Vagina (tissue), 2 donors: ENCODE results near the gene MBOAT2. TPM values are rescaled to one million over a fixed set of nuclear protein-coding genes. Genes with fewer than 3 reads are reported as not detected.

Source experiments
- DNase-seq, 2 donors: peaks; one replicate each; pipeline ENCODE4 v3.0.0-alpha.2; 2017; ENCODE audit errors: extremely low spot score in 2 of 2
- H3K27ac ChIP-seq: fragments of 200-600 bp; sonication (generic); one replicate; pipeline ENCODE4 v1.5.1; 2019
- H3K27me3 ChIP-seq: fragments of 200-600 bp; sonication (generic); one replicate; pipeline ENCODE4 v1.5.1; 2019
- H3K36me3 ChIP-seq, 2 donors: fragments of 200-600 bp; sonication (generic); one replicate each; pipeline ENCODE4 v1.5.1; 2017 to 2019
- H3K4me1 ChIP-seq: fragments of 200-600 bp; sonication (generic); one replicate; pipeline ENCODE4 v1.5.1; 2019
- H3K4me3 ChIP-seq, 2 donors: fragments of 200-600 bp; sonication (generic); 1 replicate in 1 of 2; 2 replicates in 1 of 2; pipeline ENCODE4 v1.5.1; 2016 to 2019
- H3K9me3 ChIP-seq: fragments of 200-600 bp; sonication (generic); one replicate; pipeline ENCODE4 v1.5.1; 2019
- POLR2A ChIP-seq, 2 donors: fragments of 450-650 bp; IDR thresholded peaks; one replicate each; pipeline ENCODE4 v1.6.1; 2017; ENCODE audit warnings: antibody characterized with exemption in 2 of 2, mild to moderate bottlenecking in 2 of 2, moderate library complexity in 2 of 2
- POLR2AphosphoS5 ChIP-seq, 2 donors: sonication (generic); formaldehyde crosslinking; IDR thresholded peaks; one replicate each; pipeline ENCODE4 v1.9.0; 2017; ENCODE audit warnings: antibody characterized with exemption in 2 of 2, mild to moderate bottlenecking in 2 of 2, low read depth in 1 of 2; ENCODE audit not compliant: insufficient read depth in 1 of 2
- intact Hi-C: fragments of 100-400 bp; cut with DNase I; formaldehyde crosslinking; loops from one replicate; pipeline ENCODE4 v1.15.1; 2023
- total RNA-seq: library from RNA; depleted of rRNA; stranded (reverse); fragments of >200 nt; gene quantifications from one replicate; pipeline ENCODE4 v1.2.3, GENCODE V29; 2016
- TF ChIP-seq, protein P1 (sequence below), 3 experiments: fragments of 450-650 bp in 2 of 3; fragments of 200-600 bp in 1 of 3; sonication (generic) in 1 of 3; IDR thresholded peaks; one replicate each; pipeline ENCODE4 v1.5.1; 2017 to 2019; ENCODE audit warnings: antibody characterized with exemption in 3 of 3, mild to moderate bottlenecking in 2 of 3, moderate library complexity in 2 of 3

Gene MBOAT2
- total RNA-seq, 1 donor from 2014 or later, result 32.9 TPM

DNA sequence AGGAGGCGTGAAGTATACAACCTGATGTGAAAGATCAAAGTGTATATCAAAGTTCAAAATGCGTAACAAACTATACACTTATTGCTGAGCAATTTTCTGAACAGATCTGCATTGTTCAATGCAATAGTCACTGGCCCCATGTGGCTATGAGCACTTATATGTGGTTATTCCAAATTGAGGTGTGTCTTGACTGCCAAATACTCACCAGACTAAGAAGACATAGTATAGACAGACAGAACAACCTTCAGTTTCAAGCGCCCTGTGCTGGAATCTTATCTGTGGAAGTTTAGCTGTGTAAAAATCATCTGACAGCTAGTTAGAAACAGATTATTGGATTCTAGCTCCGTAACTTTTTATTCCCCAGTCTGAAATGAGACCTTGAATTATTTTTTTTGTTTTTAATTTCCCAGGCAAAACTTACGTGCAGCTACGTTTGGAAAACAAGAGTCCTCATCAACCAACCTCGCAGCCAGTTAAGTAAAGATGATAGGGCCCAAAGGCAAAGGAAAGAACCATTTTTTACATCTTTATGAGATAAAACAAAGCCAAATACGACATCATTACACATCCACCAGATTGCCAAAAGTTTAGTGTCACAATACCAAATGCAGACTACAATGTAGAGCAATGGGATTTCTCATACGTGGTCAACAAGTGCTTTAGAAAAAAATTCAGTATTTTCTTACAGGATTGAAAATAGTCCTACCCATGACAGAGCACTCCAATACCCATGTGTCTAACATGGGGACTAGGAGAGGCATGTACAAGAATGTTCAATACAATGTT lies 37.2 kb downstream of the MBOAT2 start:
- DNase-seq, result no peak
- intact Hi-C loops, result no loop called here
- Histone ChIP-seq H3K4me1 (no peaks in the 10 kb centered on the region), H3K36me3 (no peaks in the 10 kb centered on the region), H3K4me3 (no peak overlapping the region), H3K27me3 (no peaks in the 10 kb centered on the region), H3K9me3 (no peaks in the 10 kb centered on the region), H3K27ac (no peak overlapping the region)
- TF ChIP-seq, protein P1, sequence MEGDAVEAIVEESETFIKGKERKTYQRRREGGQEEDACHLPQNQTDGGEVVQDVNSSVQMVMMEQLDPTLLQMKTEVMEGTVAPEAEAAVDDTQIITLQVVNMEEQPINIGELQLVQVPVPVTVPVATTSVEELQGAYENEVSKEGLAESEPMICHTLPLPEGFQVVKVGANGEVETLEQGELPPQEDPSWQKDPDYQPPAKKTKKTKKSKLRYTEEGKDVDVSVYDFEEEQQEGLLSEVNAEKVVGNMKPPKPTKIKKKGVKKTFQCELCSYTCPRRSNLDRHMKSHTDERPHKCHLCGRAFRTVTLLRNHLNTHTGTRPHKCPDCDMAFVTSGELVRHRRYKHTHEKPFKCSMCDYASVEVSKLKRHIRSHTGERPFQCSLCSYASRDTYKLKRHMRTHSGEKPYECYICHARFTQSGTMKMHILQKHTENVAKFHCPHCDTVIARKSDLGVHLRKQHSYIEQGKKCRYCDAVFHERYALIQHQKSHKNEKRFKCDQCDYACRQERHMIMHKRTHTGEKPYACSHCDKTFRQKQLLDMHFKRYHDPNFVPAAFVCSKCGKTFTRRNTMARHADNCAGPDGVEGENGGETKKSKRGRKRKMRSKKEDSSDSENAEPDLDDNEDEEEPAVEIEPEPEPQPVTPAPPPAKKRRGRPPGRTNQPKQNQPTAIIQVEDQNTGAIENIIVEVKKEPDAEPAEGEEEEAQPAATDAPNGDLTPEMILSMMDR (IDR thresholded peaks at IDR 0.05), result no peak
- TF ChIP-seq POLR2AphosphoS5 (IDR thresholded peaks at IDR 0.05; ENCODE audit: insufficient read depth in 1 of 2, low read depth in 1 of 2), result no peak
- no peak for TF ChIP-seq POLR2A (IDR thresholded peaks at IDR 0.05)

DNA sequence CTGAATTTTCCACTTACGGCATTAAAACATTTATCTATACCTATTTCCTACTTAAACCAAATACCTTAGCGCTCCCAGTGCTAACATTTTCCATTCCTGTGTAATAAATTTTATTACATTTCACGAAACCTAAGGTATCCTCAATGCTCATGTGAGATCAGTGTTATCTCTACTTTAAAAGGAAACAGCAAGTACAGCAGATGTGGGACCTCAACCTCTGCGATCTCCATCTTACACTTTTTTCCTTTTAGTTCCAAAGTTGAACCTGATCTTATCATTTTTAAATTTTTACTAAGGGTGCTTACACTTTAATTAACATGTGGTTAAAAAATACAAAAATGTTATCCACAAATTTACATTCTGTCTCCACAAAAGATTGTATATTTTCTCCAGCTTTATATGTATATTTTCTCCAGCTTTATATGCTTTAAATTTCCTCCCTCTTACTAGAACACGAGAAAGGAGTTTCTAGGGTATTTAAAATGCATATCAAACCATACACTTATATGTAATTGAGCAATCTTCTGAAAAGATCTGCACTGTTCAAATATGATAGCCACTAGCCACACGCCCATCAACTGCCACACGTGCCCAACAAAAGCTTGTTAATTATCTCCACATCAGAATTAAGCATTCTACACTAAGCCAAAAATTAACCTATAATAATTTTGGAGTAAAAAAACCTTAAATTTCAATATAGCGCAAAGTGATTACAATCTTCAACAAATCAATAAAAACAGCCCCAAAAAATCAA lies 38.1 kb downstream of the MBOAT2 start:
- no peak for DNase-seq
- Histone ChIP-seq H3K4me1 (no peaks in the 10 kb centered on the region), H3K36me3 (no peaks in the 10 kb centered on the region), H3K27me3 (no peaks in the 10 kb centered on the region), H3K9me3 (no peaks in the 10 kb centered on the region), H3K4me3 (no peak overlapping the region), H3K27ac (no peak overlapping the region)
- intact Hi-C loops, result no loop called here
- no peak for TF ChIP-seq POLR2A (IDR thresholded peaks at IDR 0.05)
- no peak for TF ChIP-seq POLR2AphosphoS5 (IDR thresholded peaks at IDR 0.05; ENCODE audit: insufficient read depth in 1 of 2, low read depth in 1 of 2)
- TF ChIP-seq, protein P1 (IDR thresholded peaks at IDR 0.05), result no peak

DNA sequence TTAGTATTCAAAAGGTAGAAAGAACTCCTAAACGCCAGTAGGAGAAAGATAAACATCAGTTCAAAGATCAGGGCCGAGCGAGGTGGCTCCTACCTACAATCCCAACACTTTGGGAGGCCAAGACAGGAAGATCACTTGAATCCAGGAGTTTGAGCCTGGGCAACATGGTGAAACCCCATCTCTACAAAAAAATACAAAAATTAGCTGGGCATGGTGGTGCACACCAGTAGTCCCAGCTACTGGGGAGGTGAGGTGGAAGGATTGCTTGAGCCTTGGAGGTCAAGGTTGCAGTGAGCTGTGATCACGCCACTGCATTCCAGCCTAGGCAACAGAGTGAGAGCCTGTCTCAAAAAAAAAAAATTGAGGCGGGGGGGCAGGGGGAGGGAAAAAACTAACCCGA lies 40.6 kb downstream of the MBOAT2 start:
- H3K36me3 ChIP-seq, result no peaks in the 10 kb centered on the region
- H3K27ac ChIP-seq, result no peak overlapping the region
- no peak overlapping the region for H3K4me3 ChIP-seq
- intact Hi-C loops, result no loop called here
- no peak for DNase-seq
- H3K4me1 ChIP-seq, result no peaks in the 10 kb centered on the region
- no peaks in the 10 kb centered on the region for H3K27me3 ChIP-seq
- TF ChIP-seq POLR2A (IDR thresholded peaks at IDR 0.05) (no peak), POLR2AphosphoS5 (IDR thresholded peaks at IDR 0.05; ENCODE audit: insufficient read depth in 1 of 2, low read depth in 1 of 2) (no peak)
- TF ChIP-seq, protein P1 (IDR thresholded peaks at IDR 0.05), result no peak
- H3K9me3 ChIP-seq, result no peaks in the 10 kb centered on the region

DNA sequence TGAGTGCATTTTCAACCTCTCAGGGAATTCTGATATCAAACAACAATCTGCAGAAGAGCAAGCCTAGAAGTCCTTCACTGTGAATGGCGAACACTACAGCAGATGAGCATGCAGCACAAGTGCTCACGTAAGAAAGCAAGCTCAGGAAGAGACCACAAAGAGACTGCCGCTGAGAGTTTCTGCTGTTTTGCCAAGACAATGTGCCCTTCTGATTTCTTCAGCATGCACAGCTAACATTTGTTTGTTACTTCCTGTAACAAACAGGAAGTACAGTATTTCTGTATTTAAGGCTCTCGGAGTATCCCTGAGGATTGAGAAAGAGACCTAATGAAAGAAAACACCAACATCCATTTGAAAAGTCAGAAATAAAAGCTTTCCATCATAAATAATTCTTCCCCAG lies 45.9 kb downstream of the MBOAT2 start:
- H3K4me3 ChIP-seq, result no peak overlapping the region
- no peak for DNase-seq
- TF ChIP-seq POLR2A (IDR thresholded peaks at IDR 0.05), result no peak
- no peak for TF ChIP-seq POLR2AphosphoS5 (IDR thresholded peaks at IDR 0.05; ENCODE audit: insufficient read depth in 1 of 2, low read depth in 1 of 2)
- TF ChIP-seq, protein P1 (IDR thresholded peaks at IDR 0.05), result no peak
- H3K4me1 ChIP-seq, result no peaks in the 10 kb centered on the region
- no peaks in the 10 kb centered on the region for H3K27me3 ChIP-seq
- intact Hi-C loops, result no loop called here
- H3K9me3 ChIP-seq, result peaks cover 4% of the 10 kb centered on the region
- H3K27ac ChIP-seq, result no peak overlapping the region
- H3K36me3 ChIP-seq, result no peaks in the 10 kb centered on the region

DNA sequence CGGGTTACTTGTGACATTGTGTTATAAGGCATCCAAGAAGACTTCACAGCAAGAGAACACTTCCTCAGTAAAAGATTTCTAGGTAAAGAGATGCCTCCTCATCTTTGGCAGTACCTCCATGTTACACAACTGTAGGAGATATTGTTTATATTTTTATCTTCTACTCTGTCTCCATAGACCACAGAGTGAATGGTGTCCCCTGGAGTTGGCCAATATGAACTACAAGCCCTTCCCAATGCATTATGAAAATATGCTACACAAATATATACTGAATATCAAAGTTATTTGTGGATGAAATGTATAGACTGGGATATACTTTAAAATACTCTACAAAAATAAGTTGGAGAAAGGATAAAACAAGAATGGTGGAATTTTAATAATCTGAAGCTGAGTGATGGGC lies 46.7 kb downstream of the MBOAT2 start:
- no peaks in the 10 kb centered on the region for H3K27me3 ChIP-seq
- H3K4me3 ChIP-seq, result no peak overlapping the region
- H3K4me1 ChIP-seq, result no peaks in the 10 kb centered on the region
- no peak for TF ChIP-seq POLR2AphosphoS5 (IDR thresholded peaks at IDR 0.05; ENCODE audit: insufficient read depth in 1 of 2, low read depth in 1 of 2)
- TF ChIP-seq, protein P1 (IDR thresholded peaks at IDR 0.05), result no peak
- no peak for TF ChIP-seq POLR2A (IDR thresholded peaks at IDR 0.05)
- no peaks in the 10 kb centered on the region for H3K36me3 ChIP-seq
- intact Hi-C loops, result no loop called here
- DNase-seq, result no peak
- H3K9me3 ChIP-seq, result peaks cover 4% of the 10 kb centered on the region
- no peak overlapping the region for H3K27ac ChIP-seq
